ENCODE measurements around the gene RTP2. TPM values are rescaled to one million over a fixed set of nuclear protein-coding genes. Genes with fewer than 3 reads are reported as not detected.
A peak's percentile ranks its signal among the peaks of the same experiment; 100 is the strongest.

Gene RTP2
- total and polyA plus RNA-seq, 9 of the 15 experiments (the other 6 are each of a cell fraction or from before 2014, with no cell fraction given), result not detected

GRCh38 chr3:187669675-187670504, 32.5 kb downstream of the RTP2 start, which contains the start of gene SST (continued):
- peak; percentile 44; the same call in 1 of the 2 replicates for TF ChIP-seq CREM (IDR thresholded peaks at IDR 0.05; ENCODE audit: low read depth)
- TF ChIP-seq NR2C2 (CRISPR knock-in tag; IDR thresholded peaks at IDR 0.05), result peak; percentile 63; the same call in 1 of the 2 replicates
- TF ChIP-seq NR2C2 (tag; IDR thresholded peaks at IDR 0.05), result no peak
- TF ChIP-seq ZNF644 (tag; IDR thresholded peaks at IDR 0.05; ENCODE audit: low read depth), result peak; percentile 86
- 0 out of 2 replicates have a peak, but pooled peaks have one; percentile 51 for TF ChIP-seq FOXK1 (CRISPR knock-in tag; IDR thresholded peaks at IDR 0.05; ENCODE audit: borderline replicate concordance)
- 0 out of 2 replicates have a peak, but pooled peaks have one; percentile 20 for TF ChIP-seq ETV5 (CRISPR knock-in tag; IDR thresholded peaks at IDR 0.05; ENCODE audit: low read depth)
- TF ChIP-seq ZNF655 (CRISPR knock-in tag; IDR thresholded peaks at IDR 0.05), result no peak
- TF ChIP-seq MTF1 (CRISPR knock-in tag; IDR thresholded peaks at IDR 0.05; ENCODE audit: borderline replicate concordance), result no peak
- TF ChIP-seq MAZ (CRISPR knock-in tag; conservative IDR thresholded peaks at IDR 0.05 in 1 of 2, IDR thresholded peaks at IDR 0.05 in 1 of 2), result peak in 1 of 2 experiments; percentile 89; a peak in 2 of 4 replicates
- peak in 1 of 2 experiments; percentile 93 for TF ChIP-seq AFF1 (IDR thresholded peaks at IDR 0.05; ENCODE audit: low read depth in 1 of 2, partially characterized antibody in 2 of 2)
- peak; percentile 99 for TF ChIP-seq REST (IDR thresholded peaks at IDR 0.05; ENCODE audit: borderline replicate concordance)
- TF ChIP-seq REST (CRISPR knock-in tag; IDR thresholded peaks at IDR 0.05; ENCODE audit: low read depth), result peak; percentile 97

All from K562 (cell line).